Measurements from ENCODE around the gene MMP14. TPM values are rescaled to one million over a fixed set of nuclear protein-coding genes. Genes with fewer than 3 reads are reported as not detected.
A peak's percentile ranks its signal among the peaks of the same experiment; 100 is the strongest.

Gene MMP14
- total and polyA plus RNA-seq, 2 of the 8 experiments (the other 6 are each of a cell fraction or from before 2014, with no cell fraction given) = 58.2 to 86.8 TPM

DNA sequence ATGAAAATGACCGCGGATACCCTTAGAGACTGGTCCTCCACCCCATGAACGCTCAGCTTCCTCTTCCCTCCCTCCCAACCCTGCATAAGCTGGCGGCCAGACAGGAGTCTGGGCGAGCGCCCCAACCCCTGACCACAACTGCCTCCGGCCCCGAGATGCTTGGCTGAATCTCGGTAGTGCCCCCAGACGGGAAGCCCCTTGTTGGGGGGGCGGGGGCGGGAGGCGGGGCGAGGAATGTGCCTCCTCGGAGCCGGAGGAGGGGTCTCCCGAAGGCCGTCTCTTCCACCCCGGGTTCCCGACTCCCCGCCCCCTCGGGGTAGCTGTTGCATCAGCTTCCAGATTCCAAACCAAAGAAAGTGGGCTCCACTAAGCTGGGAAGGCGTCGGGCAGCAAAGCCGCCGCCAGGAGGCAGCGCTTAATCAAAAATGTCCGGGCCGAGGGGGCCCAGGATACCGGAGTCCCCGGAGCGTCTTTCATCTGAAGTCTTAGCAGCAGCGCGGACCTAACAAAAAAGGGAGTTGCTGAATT lies 13.8 kb upstream of the MMP14 start (continued):
- TF ChIP-seq, protein P1, sequence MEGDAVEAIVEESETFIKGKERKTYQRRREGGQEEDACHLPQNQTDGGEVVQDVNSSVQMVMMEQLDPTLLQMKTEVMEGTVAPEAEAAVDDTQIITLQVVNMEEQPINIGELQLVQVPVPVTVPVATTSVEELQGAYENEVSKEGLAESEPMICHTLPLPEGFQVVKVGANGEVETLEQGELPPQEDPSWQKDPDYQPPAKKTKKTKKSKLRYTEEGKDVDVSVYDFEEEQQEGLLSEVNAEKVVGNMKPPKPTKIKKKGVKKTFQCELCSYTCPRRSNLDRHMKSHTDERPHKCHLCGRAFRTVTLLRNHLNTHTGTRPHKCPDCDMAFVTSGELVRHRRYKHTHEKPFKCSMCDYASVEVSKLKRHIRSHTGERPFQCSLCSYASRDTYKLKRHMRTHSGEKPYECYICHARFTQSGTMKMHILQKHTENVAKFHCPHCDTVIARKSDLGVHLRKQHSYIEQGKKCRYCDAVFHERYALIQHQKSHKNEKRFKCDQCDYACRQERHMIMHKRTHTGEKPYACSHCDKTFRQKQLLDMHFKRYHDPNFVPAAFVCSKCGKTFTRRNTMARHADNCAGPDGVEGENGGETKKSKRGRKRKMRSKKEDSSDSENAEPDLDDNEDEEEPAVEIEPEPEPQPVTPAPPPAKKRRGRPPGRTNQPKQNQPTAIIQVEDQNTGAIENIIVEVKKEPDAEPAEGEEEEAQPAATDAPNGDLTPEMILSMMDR (IDR thresholded peaks at IDR 0.05; ENCODE audit: control extremely low read depth in 1 of 3, insufficient read depth in 1 of 3, low read depth in 1 of 3, low read length in 3 of 3) = peak; percentile 76 to 97 (median 79)
- TF ChIP-seq TCF12 (IDR thresholded peaks at IDR 0.05; ENCODE audit: low read depth, low read length) (no peak), RAD21 (IDR thresholded peaks at IDR 0.05 in 1 of 2, conservative IDR thresholded peaks at IDR 0.05 in 1 of 2; ENCODE audit: low read depth in 2 of 2, low read length in 2 of 2) (peak; percentile 94 to 97), BACH1 (IDR thresholded peaks at IDR 0.05; ENCODE audit: low read length) (peak; percentile 39; the same call in 1 of the 2 replicates), CBX8 (IDR thresholded peaks at IDR 0.05; ENCODE audit: borderline replicate concordance, low read depth, low read length) (no peak), SIN3A (conservative IDR thresholded peaks at IDR 0.05 in 1 of 2, IDR thresholded peaks at IDR 0.05 in 1 of 2; ENCODE audit: low read depth in 1 of 2, low read length in 2 of 2) (peak; percentile 72 to 73; a peak in 2 of 4 replicates), GABPA (IDR thresholded peaks at IDR 0.05; ENCODE audit: borderline replicate concordance, insufficient read depth, low read length) (no peak), HDAC6 (IDR thresholded peaks at IDR 0.05; ENCODE audit: low read depth, low read length) (no peak), TAF7 (optimal IDR thresholded peaks at IDR 0.05; ENCODE audit: borderline replicate concordance, low read depth, low read length) (peak; percentile 74), SRF (IDR thresholded peaks at IDR 0.05; ENCODE audit: low read depth, low read length) (peak; percentile 30; the same call in 1 of the 2 replicates), JUN (IDR thresholded peaks at IDR 0.05; ENCODE audit: low read depth, low read length) (peak; percentile 34; the same call in 1 of the 2 replicates), TAF1 (IDR thresholded peaks at IDR 0.05; ENCODE audit: low read depth, low read length) (peak; percentile 73), KDM5A (IDR thresholded peaks at IDR 0.05; ENCODE audit: low read length) (no peak), RXRA (IDR thresholded peaks at IDR 0.05; ENCODE audit: insufficient read depth, low read depth, low read length) (no peak), EGR1 (IDR thresholded peaks at IDR 0.05; ENCODE audit: borderline replicate concordance, low read depth, low read length) (no peak; the same call in 1 of the 2 replicates), ASH2L (IDR thresholded peaks at IDR 0.05; ENCODE audit: low read length) (peak; percentile 51), JUND (IDR thresholded peaks at IDR 0.05; ENCODE audit: low read length) (peak; percentile 84), POLR2A (IDR thresholded peaks at IDR 0.05; ENCODE audit: control extremely low read depth in 1 of 2, low read depth in 2 of 2, low read length in 2 of 2) (peak in 1 of 2 experiments; percentile 53; a peak in 2 of 3 replicates), YY1 (IDR thresholded peaks at IDR 0.05; ENCODE audit: low read depth, low read length) (peak; percentile 85), PHF8 (conservative IDR thresholded peaks at IDR 0.05; ENCODE audit: low read depth, low read length) (peak; percentile 73; the same call in 1 of the 2 replicates)

Data from H1 (cell line).